ENCODE data around the gene ERBB3.
A peak's percentile ranks its signal among the peaks of the same experiment; 100 is the strongest.

ERBB3 gene

DNA sequence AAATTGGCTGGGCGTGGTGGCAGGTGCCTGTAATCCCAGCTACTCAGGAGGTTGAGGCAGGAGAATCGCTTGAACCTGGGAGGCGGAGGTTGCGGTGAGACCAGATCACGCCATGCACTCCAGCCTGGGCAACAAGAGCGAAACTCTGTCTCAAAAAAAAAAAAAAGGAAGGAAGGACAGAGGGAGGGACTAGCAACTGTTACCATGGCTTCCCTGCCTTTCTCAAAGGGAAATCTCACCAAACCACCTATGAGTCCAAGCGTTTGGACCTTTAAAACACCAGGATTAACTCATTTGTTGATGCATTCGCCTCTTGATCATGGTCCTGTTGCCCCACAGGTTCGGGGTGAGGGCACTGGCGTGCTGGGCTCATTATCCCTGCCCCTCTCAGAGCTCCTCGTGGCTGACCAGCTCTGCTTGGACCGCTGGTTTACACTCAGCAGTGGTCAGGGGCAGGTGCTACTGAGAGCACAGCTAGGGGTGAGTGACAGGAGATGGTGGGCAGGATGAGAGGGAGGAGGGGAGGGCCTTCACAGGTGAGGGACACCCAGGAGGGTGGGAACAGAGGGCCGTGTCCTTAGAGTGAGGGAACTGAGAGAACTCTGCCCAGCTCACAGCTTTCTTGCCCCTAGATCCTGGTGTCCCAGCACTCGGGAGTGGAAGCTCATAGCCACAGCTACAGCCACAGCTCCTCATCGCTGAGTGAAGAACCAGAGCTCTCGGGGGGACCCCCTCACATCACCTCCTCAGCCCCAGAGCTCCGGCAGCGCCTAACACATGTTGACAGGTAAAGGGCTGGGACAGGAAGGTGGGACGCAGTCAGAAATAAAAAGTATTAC lies 62.2 kb downstream of the ERBB3 start:
- DNase-seq = no peak

DNA sequence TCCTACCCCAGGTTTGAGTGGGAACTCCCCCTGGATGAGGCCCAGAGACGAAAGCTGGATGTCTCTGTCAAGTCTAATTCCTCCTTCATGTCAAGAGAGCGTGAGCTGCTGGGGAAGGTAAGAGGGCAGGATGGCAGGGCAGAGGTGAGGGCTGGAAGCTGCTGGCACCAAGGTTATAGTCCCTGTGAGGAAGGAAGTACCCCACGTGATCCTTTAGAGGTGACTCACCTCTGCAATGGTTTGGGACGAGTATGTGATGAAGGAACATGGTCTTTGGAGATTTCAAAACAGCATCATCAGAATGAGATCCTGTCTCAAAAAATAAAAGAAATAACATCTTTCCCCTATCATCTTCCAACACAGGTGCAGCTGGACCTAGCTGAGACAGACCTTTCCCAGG lies 63.3 kb downstream of the ERBB3 start:
- DNase-seq = no peak

DNA sequence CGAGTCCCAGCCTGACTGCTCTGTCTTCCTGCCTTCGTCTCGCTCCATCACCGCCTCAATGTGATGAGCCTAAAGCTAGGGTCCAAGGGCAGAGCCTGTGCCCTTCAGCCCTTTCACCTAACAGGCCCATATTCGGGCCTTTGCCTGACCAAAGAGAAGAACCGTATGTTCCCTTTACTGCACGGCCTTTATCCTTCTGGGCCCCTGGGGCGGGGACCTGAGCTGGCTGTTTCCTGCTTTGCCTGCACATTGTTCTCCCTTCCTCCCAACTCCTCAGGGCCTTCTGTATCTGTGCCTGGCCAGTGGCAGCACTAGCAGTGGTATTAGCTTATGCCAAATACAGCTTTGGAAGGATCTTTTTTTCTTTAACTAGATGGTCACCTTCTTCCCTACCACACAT lies 63.9 kb downstream of the ERBB3 start:
- DNase-seq = no peak

DNA sequence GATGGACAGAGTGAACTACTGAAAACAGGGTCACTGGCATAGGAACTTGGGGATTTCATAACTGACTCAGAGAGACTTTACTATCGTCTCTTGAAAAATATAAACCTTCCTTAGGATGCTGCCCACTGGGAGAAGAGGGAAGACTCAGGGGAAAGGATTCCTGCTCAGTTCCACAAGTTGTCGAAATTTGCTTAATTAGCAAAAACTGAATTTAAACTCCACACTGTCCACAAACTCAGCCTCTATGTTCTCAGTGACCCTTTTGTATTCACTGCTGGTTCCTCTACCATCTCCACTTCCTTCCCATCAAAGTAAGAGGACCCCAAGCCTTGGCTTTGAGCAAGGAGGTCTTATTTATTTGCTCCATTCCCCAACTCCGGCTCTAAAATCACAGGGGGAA lies 65.3 kb downstream of the ERBB3 start:
- no peak for DNase-seq

DNA sequence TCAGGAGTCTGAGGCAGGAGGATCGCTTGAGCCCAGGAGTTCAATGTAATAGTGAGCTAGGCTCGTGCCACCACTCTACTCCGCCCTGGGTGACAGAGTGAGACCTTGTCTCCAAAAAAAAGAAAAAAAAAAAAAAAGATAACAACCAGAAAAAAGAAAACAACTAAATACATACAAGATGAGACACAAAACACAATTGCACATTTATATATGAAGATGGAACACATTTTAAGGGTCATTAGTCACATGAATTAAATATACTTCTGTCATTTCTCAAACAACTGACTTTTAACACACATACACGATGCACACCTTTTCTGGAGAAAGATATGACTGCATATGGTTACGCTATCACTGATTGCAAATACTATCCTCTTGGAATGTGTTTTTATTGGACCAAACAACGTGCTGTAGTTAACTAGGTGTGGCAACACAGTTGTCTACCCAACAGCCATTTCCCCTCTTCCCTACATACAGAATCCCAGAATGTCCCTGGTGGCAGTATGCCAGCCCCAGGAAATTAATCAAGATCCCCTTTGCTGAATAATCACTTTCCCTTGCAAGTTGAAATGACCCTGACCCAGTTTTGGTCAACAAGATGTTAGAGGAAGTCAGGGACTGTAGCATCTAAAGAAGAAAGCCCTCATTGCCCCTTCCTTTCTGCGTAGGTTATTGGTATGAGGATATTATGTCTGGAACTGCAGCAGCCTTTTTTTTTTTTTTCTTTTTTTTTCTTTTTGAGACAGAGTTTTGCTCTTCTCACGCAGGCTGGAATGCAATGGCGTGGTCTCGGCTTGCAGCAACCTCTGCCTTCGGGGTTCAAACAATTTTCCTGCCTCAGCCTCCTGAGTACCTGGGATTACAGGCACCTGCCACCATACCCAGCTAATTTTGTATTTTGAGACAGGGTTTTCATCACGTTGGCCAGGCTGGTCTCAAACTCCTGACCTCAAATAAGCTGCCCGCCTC lies 66.8 kb downstream of the ERBB3 start:
- no peak for DNase-seq

DNA sequence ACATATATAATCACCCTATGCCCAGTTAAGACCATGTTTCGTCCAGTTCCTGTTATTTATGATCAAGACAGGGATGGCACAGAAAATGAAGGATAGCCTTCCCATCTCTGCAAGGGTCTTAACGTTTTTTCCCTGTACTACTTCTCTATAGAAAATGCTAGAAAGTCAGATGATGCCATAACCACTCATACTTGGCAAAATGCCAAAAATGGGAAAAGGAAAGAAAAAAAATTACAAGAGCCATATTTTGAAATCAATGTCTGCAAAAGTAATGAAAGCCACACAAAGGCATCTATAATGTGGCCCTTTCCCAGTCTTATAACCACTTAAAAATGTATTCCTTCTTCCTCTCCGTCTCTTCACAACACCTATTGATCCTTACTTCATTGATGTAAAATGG lies 70.6 kb downstream of the ERBB3 start:
- no peak for DNase-seq

DNA sequence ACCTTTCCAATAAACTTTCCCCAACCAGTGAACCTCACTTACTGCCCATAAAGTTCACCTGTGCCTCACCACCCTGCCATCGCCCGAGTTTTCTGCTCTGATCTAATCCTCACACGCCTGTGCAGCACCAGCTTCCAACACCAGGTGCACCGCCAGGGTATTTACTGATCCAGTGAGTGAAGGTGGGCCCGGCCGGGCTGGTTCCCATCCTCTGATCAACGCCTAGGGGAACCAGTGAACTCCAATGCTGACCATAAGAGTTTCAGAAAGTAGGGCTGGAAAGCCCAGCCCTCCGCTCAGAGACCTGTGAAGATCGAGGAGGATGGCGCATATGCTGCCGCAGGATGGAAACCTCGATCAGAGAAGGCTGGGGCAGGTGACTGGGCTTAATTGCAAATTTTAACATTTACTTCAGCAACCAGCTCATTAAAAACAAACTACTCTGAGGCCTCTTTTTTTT lies 71.7 kb downstream of the ERBB3 start:
- peak; percentile 17 to 54 for DNase-seq

DNA sequence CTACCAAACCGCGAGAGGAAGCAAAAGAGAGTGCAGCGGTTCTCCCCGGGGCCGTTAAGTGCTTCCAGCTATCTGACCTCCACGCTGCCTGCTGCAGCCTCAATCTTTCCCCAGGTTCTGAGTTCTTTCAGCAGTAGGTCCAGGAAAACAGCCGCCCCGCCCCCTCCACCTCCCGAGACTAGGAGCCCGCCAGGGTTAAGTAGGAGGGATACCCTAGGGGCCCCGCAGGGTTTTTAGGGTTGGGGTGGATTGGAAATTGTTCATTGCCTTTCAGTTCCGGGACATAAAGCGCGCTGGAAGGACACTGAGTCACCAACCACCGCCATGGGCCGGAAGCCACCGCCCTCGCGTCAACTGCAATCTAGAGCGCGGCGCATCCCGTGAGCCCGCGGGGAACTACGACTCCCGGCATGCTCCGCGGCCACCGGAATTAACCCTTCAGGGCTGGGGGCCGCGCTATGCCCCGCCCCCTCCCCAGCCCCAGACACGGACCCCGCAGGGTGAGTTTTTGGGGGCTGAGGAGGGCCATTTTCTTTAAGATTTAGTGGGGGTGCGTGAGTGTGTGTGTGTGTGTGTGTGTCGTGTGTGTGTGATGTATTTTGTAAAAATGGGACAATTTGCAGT lies 72.3 kb downstream of the ERBB3 start, which contains the start of gene MYL6B:
Gene MYL6B (plus strand): TSS at position 456 of the 624 bp plus-strand sequence. CDS start 1,332 bp downstream, outside the sequence.
- DNase-seq = peak; percentile 83 to 85
